T47D (cell line): ENCODE results near the gene CRTC3.

Experiments used
- DNase-seq, 2 experiments: peaks; one replicate each; pipeline versions ENCODE4 v3.0.0 to v3.0.0-alpha.2; 2011 to 2012; ENCODE audit warnings: low read depth in 1 of 2, low spot score in 1 of 2
- JUND ChIP-seq: IDR thresholded peaks from 2 replicates; pipeline ENCODE4 v1.6.1; 2012; ENCODE audit warnings: low read depth
- in situ Hi-C: cut with HindIII; loops from 2 replicates; pipeline ENCODE4 v1.10.0; 2016; ENCODE audit warnings: low sequenced_read_pairs, low pct_unique_long_range_greater_than_20kb

CRTC3 gene

DNA sequence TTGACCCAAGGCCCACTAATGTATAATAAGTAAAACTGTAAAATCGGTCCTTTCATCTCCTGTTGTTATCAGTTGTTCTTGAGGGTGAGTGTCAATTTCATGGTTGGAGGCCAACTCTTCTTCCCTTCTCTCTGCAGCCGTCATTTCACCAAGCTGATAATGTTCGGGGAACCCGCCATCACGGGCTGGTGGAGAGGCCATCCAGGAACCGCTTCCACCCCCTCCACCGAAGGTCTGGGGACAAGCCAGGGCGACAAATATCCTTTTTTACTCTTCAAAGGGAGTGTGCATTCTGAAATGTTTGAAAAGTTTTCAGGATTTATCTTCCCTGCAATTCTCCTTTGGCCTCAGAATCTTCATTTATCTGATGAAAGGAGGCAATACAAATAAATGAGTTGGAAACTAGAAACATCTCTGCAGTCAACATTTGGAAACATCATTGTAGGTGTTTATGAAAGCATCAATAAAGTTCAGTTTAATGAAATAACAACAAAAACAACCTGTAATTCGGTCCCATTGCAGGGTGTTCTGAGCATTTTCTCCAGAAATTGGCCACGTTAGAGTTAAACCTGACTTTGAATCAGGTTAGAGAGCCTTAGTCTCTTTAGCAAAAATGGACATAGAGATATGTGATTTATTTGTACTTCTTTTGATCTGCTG is 63.9 kb downstream of the CRTC3 start:
- in situ Hi-C loops, result no loop called here
- TF ChIP-seq JUND, result no peak
- no peak for DNase-seq

DNA sequence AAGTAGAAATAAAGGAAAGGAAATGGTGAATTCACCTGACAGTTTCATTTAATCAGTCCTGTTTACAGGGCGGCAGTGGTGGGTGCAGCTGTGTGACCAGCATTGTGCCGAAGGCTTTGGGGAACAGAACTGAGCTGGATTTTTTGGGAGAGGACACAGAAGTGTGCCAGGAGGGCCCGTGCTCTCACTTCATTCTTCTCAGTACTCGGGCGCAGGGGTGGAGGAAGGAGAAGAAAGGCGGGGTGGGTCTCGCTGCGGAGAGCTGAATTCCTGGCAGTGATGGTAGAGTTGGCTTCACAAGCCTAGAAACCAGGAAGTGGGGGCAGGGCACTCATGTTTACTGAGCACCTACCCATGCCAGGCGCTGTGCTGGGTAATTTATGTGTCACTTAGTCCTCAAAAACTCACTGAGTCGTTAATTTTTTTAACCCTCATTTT is 64.6 kb downstream of the CRTC3 start:
- DNase-seq, result peak; percentile 64 to 80
- no peak for TF ChIP-seq JUND
- in situ Hi-C loops, result no loop called here

DNA sequence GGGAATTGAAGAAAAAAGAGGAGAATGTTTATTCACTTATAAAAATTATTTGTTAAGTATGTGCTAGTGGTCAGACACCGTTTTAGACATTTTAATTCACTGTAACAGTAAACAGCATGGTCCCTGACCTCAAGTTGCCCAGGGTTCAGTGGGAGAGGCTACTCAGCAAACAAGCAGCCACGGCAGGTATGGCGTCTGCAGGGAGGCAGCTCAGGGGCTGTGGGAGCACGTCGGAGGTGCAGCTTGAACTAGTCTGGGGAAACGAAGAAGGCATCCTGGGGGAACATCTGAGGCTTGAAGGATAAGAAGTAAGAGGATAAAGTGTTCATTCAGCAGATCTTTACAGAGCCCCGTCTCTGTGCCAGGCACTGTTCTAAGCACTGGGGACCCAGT is 66.0 kb downstream of the CRTC3 start:
- TF ChIP-seq JUND, result no peak
- in situ Hi-C loops, result no loop called here
- DNase-seq, result no peak

DNA sequence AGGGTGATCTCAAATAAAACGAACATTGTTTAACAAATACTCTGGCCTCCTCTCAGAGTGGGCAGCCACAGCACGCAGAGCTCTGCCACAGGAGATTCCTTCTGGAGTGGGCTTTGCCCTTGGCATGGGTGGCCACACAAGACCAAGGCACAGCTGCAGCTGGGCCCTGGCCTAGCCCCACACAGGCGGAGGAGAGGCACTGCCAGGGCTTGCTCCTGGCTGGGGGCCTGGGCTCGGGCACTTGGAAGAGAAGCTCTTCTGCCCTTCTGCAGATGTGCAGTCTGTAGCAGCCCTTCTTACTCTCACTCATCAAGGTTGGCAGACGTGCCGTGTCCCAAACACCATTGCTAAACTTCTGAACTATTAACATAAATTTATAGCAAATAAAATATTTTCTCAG is 67.2 kb downstream of the CRTC3 start:
- in situ Hi-C loops, result no loop called here
- no peak for TF ChIP-seq JUND

DNA sequence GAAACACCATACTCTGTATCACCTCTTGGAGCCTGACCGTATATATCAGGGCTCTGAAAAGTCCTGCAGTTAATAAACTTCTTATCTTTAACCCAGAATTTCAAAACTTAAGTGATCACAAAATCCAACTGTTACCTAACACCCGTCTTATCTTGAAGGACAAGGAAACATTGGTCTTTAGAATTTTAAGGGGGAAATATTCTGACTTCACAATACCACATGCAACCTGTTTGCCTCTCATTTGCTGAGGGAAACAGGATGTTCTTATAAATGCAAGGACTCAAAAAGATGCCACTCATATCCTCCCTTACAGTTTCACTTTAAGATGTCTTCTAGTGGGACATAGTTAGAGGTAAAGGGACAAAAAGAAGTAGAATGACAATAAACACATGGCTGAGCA is 67.9 kb downstream of the CRTC3 start:
- in situ Hi-C loops, result no loop called here

More for the DNA sequence above, 67.2 kb downstream of the CRTC3 start:
- DNase-seq, result no peak

DNA sequence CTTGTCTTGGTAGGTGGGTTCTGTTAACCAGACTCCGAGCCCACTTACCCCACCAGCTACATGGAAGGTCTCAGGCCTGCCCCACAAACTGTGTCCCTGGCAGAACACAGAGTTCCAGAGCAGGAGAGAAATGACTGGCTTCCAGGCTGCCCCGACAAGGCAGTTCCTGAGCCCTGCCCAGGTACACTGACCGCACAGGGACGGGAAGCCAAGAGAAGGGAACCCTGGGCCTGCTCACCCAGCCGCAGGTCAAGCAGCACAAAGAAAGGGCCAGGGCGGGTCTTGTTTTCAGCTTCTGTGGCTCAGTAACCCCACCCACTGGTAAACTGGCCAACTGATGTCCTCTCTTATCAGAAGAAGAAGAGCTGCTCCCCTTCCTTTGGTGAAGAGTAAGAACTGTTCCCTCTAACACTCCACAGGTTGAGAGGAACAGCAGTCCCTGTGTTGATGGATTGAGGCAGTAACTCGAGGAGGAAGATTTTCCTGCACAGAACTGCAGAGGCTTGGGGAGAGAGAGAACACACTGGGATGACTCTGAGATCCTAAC is 68.4 kb downstream of the CRTC3 start:
- DNase-seq, result no peak
- in situ Hi-C loops, result no loop called here
- no peak for TF ChIP-seq JUND

More for the DNA sequence above, 67.9 kb downstream of the CRTC3 start:
- DNase-seq, result no peak
- no peak for TF ChIP-seq JUND

DNA sequence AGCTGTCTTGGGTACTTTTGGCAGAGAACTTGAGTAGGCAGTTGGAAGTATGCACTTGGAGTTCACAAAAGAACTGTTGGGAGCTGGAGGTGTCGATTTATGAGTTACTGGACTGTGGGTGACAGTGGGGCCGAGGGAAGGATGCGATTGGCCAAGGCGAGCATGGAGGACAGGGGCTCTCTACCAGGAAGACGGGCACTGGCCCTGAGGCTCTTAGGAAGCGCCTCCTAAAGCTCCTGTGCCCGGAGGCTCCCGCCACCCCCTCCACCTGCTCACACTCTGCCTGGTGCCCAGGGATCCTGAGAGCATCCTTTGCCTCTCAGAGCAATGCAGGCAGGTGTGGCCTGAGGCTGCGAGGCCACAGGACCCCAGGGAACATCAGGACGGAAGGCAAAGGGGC is 69.0 kb downstream of the CRTC3 start:
- no peak for DNase-seq
- TF ChIP-seq JUND, result no peak
- in situ Hi-C loops, result no loop called here

DNA sequence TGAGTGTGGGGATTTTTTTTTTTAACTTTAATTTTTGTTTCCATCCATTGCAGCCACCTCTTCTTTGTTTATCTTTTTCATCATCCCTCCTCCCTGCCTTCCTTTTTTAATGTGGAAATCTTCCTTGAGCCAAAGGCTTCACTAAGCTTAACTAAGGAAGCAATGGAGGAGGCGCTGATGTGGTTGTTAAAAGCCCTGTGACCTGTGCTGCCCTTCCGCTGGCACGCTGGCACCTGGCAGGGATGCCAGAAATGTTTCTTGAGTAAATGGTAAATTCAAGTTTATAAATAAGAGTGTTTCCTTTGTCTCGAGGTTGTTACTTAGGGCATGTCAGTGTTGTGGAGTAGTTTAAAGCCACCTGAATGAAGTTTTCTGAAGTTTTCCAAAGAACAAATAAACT is 69.4 kb downstream of the CRTC3 start:
- no peak for TF ChIP-seq JUND
- in situ Hi-C loops, result no loop called here
- no peak for DNase-seq

DNA sequence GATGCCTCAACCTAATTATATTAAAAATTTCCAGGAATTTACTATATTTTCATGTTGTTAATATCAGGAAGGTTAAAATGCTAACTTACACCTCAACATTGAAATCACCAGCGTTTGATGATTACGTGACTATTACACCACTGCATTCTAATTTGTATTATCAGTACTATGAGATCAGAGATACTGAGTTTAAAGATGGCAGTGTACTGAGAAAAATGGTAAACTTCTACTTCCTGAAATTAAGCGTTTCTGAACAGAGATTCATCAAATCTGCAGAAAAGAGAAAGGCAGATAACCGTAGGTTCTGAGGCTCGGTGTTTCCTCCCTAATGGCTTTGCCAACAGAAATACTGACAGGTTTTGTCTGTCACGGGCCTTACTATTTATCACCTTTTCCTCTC is 69.9 kb downstream of the CRTC3 start:
- no peak for TF ChIP-seq JUND
- in situ Hi-C loops, result no loop called here
- no peak for DNase-seq

DNA sequence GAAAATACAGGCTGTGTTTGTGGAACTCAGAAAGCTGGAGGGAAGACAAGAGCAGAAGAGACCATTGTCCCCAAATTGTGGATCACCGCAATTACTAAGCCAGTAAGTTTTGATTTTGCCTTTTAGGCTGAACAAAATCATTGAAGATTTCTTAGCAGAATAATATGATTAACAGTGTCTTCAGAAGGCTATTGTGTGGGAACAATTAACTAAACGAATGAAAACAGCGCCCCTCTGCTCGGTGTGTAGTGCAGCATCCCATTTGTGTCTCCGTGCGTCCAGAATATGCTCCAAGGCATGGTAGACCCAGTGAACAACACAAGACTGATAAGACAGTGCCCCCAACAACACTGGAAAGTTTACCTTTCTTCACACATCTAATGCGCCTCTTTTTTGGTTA is 71.2 kb downstream of the CRTC3 start:
- no peak for TF ChIP-seq JUND
- in situ Hi-C loops, result no loop called here
- no peak for DNase-seq

DNA sequence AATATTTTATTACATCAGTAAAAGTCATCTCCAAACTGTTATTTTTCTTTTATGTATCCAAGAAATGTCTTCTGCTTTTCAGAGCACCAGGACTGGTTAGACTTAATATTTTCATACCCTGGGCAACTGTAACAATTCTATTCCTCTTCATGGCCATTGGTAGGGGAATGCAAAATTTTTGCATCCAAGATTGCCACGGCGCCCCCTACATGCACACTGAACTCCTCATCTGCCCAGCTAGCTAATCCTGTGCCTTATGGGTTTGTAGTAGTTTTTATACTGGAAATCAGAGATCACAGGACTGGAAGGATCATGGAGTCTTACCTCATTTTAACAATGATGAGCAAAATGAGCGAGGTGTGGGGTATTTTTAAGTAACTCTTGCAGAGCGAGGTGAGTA is 74.2 kb downstream of the CRTC3 start:
- peak in 1 of 2 experiments; percentile 18 for DNase-seq
- in situ Hi-C loops, result no loop called here
- no peak for TF ChIP-seq JUND

DNA sequence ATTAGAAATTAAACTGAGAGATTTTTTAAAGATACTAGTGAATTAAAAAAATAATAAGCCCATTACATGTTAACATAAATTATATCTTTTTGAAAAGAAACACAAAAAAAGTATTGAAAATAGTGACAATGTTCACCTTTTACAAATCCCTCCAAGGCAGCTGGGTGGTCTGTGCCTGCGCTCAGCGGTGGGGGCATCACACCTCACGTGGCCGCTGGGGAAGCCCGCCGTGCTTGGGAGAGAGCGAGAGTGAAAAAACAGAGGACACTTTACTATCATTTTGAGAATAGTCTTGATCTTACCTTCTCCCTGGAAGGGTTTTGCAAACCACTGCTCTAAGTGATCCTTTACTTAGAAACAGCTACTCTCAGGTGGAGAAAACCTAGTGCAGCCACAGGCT is 76.9 kb downstream of the CRTC3 start:
- TF ChIP-seq JUND, result no peak
- no peak for DNase-seq
- in situ Hi-C loops, result no loop called here

DNA sequence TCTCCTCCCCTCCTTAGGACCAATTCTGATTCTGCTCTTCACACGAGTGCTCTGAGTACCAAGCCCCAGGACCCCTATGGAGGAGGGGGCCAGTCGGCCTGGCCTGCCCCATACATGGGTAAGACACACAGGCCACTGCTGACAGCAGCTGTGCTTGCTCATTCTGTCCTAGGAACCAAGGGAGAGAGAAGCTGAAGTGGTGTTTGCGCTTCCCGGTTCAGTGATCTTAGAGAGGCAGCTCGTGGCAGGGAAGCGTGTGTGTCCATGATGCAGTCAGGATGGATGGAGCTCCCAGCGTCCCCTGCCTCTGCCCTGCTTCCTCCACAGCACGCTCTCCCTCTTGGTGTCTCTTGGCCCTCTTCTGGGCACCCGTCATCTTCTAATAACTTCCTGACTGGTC is 77.6 kb downstream of the CRTC3 start:
- no peak for TF ChIP-seq JUND
- in situ Hi-C loops, result no loop called here
- no peak for DNase-seq
